OCI-LY7 (cell line): ENCODE data around the gene ELAVL2. TPM values are rescaled to one million over a fixed set of nuclear protein-coding genes. Genes with fewer than 3 reads are reported as not detected.

Experiments
- BruUV-seq: library from RNA; stranded (reverse); fragments of 400-500 nt; replicated peaks from 2 replicates; lab custom pipeline; 2021; lab: Mats Ljungman, UMichigan
- CTCF ChIA-PET: fragments of 300-600 bp; sonication (Branson Sonifier 250); formaldehyde crosslinking; loops from one replicate; lab custom pipeline; 2022; ENCODE audit warnings: antibody characterized with exemption; ENCODE audit not compliant: unreplicated experiment; lab: Charles Lee
- POLR2A ChIA-PET: fragments of 300-600 bp; sonication (Branson Sonifier 250); formaldehyde crosslinking; loops from one replicate; lab custom pipeline; 2022; ENCODE audit warnings: antibody characterized with exemption; lab: Charles Lee
- DNase-seq: peaks from one replicate; pipeline ENCODE4 v3.0.0-alpha.2; 2015; ENCODE audit warnings: low spot score
- H2AFZ ChIP-seq: fragments of 200-600 bp; sonication (generic), shearing (Covaris generic); 2 replicates; pipeline ENCODE4 v1.6.1; 2014; ENCODE audit warnings: mild to moderate bottlenecking, antibody characterized with exemption, low read length, moderate library complexity
- H3K27ac ChIP-seq: fragments of 200-600 bp; sonication (generic); 2 replicates; pipeline ENCODE4 v1.5.1; 2014; ENCODE audit warnings: mixed run types, low read depth, mild to moderate bottlenecking, moderate library complexity, low read length, inconsistent platforms; ENCODE audit not compliant: poor library complexity, severe bottlenecking
- H3K36me3 ChIP-seq: fragments of 200-600 bp; sonication (generic); 2 replicates; pipeline ENCODE4 v1.6.1; 2014; ENCODE audit warnings: mild to moderate bottlenecking, antibody characterized with exemption, low read length, moderate library complexity, mixed read lengths; ENCODE audit not compliant: insufficient read depth
- H3K4me1 ChIP-seq: fragments of 200-600 bp; sonication (generic); 2 replicates; pipeline ENCODE4 v1.5.1; 2014; ENCODE audit warnings: mild to moderate bottlenecking, low read length; ENCODE audit not compliant: insufficient read depth, poor library complexity, severe bottlenecking
- H3K4me2 ChIP-seq: fragments of 200-600 bp; sonication (generic); 2 replicates; pipeline ENCODE4 v1.6.1; 2014; ENCODE audit warnings: mild to moderate bottlenecking, low read length
- H3K4me3 ChIP-seq: fragments of 200-600 bp; sonication (generic); 2 replicates; pipeline ENCODE4 v1.5.1; 2014; ENCODE audit warnings: mild to moderate bottlenecking, low read depth, low read length; ENCODE audit not compliant: poor library complexity, severe bottlenecking
- H3K79me2 ChIP-seq: fragments of 200-600 bp; sonication (generic); 2 replicates; pipeline ENCODE4 v1.6.1; 2016; ENCODE audit warnings: low read depth, mild to moderate bottlenecking, low read length, moderate library complexity, mixed read lengths; ENCODE audit not compliant: insufficient read depth
- H3K9me2 ChIP-seq: fragments of 200-600 bp; sonication (generic); 2 replicates; pipeline ENCODE4 v1.6.1; 2016; ENCODE audit warnings: mild to moderate bottlenecking, low read length, mixed read lengths; ENCODE audit not compliant: insufficient read depth
- H3K9me3 ChIP-seq: fragments of 200-600 bp; sonication (generic); 2 replicates; pipeline ENCODE4 v1.6.1; 2014; ENCODE audit warnings: mild to moderate bottlenecking, mixed run types, low read length, mixed read lengths
- H4K20me1 ChIP-seq: fragments of 200-600 bp; sonication (generic); 2 replicates; pipeline ENCODE4 v1.6.1; 2014; ENCODE audit warnings: mild to moderate bottlenecking, antibody characterized with exemption, low read length, moderate library complexity, mixed read lengths; ENCODE audit not compliant: insufficient read depth
- EZH2phosphoT487 ChIP-seq: fragments of 200-600 bp; sonication (generic); IDR thresholded peaks from 2 replicates; pipeline ENCODE4 v1.6.1; 2018; ENCODE audit warnings: low read depth, borderline replicate concordance, mild to moderate bottlenecking, mixed run types, antibody characterized with exemption, low read length, moderate library complexity, mixed read lengths
- intact Hi-C: fragments of 100-400 bp; cut with micrococcal nuclease; formaldehyde crosslinking; loops from one replicate; pipeline ENCODE4 v1.10.0; 2022; ENCODE audit not compliant: unreplicated experiment
- total RNA-seq, 2 experiments: library from RNA; depleted of rRNA in 1 of 2; stranded (reverse); fragments of >200 nt in 1 of 2; shearing (Covaris generic) in 1 of 2; gene quantifications; 2 replicates each; pipeline ENCODE4 v1.2.3, GENCODE V29; 2014 to 2022
- TF ChIP-seq, protein P1 (sequence below): fragments of 200-600 bp; sonication (generic); conservative IDR thresholded peaks from 2 replicates; pipeline ENCODE4 v1.5.1; 2014; ENCODE audit warnings: mild to moderate bottlenecking, antibody characterized with exemption, low read length, moderate library complexity, mixed read lengths

Gene ELAVL2
- total RNA-seq, 2 experiments from 2014 or later, result not detected

DNA sequence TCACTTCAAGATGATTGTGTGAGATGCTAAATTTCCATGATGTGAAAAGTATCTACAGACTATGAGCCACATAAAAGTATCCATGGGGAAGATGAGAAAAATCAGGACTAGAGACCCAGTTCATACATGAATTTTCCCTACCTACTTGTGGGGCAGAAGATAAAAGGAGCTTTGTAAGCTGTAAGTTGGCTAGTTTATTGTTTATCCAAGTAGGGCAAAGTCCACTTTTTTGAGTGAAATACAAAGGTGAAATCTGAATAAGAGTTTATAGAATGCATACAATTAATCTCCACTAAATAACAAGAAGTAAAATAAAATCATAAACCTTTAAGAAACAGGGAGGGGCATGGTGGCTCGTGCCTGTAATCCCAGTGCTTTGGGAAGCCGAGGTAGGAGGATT, 160.4 kb downstream of the ELAVL2 start:
- ChIA-PET CTCF (no interaction called here), POLR2A (no interaction called here)
- no peak for DNase-seq
- no peak overlapping the region for H3K4me2 ChIP-seq
- no peak overlapping the region for H3K4me3 ChIP-seq
- H4K20me1 ChIP-seq, result no peaks in the 10 kb centered on the region
- intact Hi-C loops, result no loop called here
- H3K36me3 ChIP-seq, result no peaks in the 10 kb centered on the region
- no peak overlapping the region for H2AFZ ChIP-seq
- no TSS peak for BruUV-seq
- no peaks in the 10 kb centered on the region for H3K79me2 ChIP-seq
- H3K9me3 ChIP-seq, result no peaks in the 10 kb centered on the region
- no peaks in the 10 kb centered on the region for H3K4me1 ChIP-seq
- no peaks in the 10 kb centered on the region for H3K9me2 ChIP-seq
- no peak for TF ChIP-seq EZH2phosphoT487
- TF ChIP-seq, protein P1, sequence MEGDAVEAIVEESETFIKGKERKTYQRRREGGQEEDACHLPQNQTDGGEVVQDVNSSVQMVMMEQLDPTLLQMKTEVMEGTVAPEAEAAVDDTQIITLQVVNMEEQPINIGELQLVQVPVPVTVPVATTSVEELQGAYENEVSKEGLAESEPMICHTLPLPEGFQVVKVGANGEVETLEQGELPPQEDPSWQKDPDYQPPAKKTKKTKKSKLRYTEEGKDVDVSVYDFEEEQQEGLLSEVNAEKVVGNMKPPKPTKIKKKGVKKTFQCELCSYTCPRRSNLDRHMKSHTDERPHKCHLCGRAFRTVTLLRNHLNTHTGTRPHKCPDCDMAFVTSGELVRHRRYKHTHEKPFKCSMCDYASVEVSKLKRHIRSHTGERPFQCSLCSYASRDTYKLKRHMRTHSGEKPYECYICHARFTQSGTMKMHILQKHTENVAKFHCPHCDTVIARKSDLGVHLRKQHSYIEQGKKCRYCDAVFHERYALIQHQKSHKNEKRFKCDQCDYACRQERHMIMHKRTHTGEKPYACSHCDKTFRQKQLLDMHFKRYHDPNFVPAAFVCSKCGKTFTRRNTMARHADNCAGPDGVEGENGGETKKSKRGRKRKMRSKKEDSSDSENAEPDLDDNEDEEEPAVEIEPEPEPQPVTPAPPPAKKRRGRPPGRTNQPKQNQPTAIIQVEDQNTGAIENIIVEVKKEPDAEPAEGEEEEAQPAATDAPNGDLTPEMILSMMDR, result no peak
- H3K27ac ChIP-seq, result no peak overlapping the region

DNA sequence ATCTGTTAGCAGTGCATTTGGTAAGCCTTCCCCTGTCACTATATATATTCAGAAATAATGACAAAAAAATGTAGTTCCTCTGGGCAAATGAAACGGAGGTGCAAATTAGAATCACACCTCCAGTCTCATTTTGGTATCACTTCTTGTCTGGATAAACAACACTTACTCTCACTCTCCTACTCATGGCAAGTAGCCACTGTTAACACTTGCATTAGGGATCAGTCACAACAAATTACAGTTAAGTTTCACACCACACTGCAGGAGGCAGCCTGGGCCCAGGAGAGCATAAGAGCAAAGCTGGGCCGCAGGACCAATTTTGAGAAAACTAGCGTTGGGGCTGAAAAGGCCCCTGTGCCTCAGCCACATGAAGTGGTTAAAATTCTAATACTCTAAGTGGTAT, 161.0 kb downstream of the ELAVL2 start:
- H3K27ac ChIP-seq, result no peak overlapping the region
- no peaks in the 10 kb centered on the region for H3K9me2 ChIP-seq
- H3K4me2 ChIP-seq, result no peak overlapping the region
- no peaks in the 10 kb centered on the region for H3K4me1 ChIP-seq
- no peak for DNase-seq
- intact Hi-C loops, result no loop called here
- POLR2A ChIA-PET, result no interaction called here
- no peak overlapping the region for H2AFZ ChIP-seq
- H3K79me2 ChIP-seq, result no peaks in the 10 kb centered on the region
- CTCF ChIA-PET, result no interaction called here
- no peaks in the 10 kb centered on the region for H3K9me3 ChIP-seq
- no peaks in the 10 kb centered on the region for H3K36me3 ChIP-seq
- H4K20me1 ChIP-seq, result no peaks in the 10 kb centered on the region
- no peak overlapping the region for H3K4me3 ChIP-seq
- no peak for TF ChIP-seq EZH2phosphoT487
- TF ChIP-seq, protein P1, result no peak
- no TSS peak for BruUV-seq

DNA sequence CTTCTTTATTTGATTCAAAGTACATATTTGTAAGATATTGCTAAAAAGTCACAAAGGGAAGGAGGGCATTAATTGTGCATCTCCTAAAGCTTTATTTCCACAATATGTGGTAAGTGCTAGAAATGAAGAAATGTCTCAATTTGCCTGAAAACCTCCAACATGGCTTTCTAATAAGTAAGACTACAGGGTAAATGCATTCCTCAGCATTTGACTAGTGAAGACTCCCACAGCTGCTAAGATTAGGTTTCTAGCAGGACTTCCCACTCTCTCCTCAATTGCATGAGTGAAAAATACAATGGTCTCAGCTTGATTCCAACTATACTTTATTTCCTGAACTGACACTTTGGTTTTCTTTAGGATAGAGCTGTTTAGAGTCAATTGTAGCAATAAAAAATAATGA, 162.1 kb downstream of the ELAVL2 start:
- no peak for DNase-seq
- POLR2A ChIA-PET, result no interaction called here
- Histone ChIP-seq H3K4me3 (no peak overlapping the region), H3K4me1 (no peaks in the 10 kb centered on the region), H2AFZ (no peak overlapping the region), H3K79me2 (no peaks in the 10 kb centered on the region), H3K9me2 (no peaks in the 10 kb centered on the region), H3K36me3 (no peaks in the 10 kb centered on the region), H3K9me3 (no peaks in the 10 kb centered on the region), H3K4me2 (no peak overlapping the region), H3K27ac (no peak overlapping the region), H4K20me1 (no peaks in the 10 kb centered on the region)
- TF ChIP-seq, protein P1, result no peak
- CTCF ChIA-PET, result no interaction called here
- intact Hi-C loops, result no loop called here
- no TSS peak for BruUV-seq
